NOMO-1 (cell line): ENCODE results near the gene DHRS2.

Experiments
- DNase-seq, 2 experiments: peaks; one replicate each; lab custom pipeline; 2025; ENCODE audit not compliant: unreplicated experiment in 2 of 2; lab: John Stamatoyannopoulos, UW

Gene DHRS2

DNA sequence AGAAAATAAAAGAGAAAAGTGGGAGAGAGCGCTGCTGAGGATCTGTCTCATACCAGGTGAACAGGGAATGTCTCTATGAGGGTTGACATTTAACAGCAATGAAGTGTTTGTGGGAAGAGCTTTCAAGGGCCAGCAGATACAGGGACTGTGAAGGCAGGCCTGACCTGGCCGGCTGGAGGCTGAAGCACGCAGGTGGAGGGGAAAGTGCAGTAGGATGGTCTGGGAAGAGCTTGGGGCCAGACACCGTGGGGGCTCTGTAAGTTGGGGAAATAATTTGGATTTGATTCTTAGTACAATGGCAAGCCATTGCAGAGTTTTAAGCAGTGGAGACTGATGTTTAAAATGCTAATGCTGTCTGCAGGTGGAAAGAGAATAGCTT lies 23.8 kb upstream of the DHRS2 start:
- no peak for DNase-seq

GRCh38 chr14:23612802-23613201 lies 23.4 kb upstream of the DHRS2 start:
- no peak for DNase-seq

GRCh38 chr14:23613242-23614070 lies 22.7 kb upstream of the DHRS2 start:
- DNase-seq: no peak

- no peak for DNase-seq
Observed at GRCh38 chr14:23614395-23614828, 21.8 kb upstream of the DHRS2 start.

DNA sequence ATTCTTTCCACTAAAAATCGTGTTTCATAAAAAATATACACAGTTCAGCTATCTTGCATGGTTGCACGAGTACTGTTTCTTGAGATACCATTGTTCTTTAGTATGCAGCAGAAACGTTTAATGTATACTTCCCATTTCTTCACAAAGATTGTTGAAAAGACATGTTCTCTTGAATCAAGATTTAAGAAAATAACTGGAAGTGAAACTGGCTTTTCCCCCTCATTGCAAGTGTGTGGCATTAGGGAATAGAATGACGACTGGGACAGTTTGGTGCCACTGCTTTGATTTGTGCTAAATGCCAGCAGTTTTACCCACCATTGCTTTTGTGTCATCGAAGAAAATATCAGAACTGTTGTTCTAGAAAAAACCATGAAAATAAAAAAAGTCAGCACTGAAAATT lies 20.3 kb upstream of the DHRS2 start:
- peak in 1 of 2 experiments; percentile 75 for DNase-seq

DNA sequence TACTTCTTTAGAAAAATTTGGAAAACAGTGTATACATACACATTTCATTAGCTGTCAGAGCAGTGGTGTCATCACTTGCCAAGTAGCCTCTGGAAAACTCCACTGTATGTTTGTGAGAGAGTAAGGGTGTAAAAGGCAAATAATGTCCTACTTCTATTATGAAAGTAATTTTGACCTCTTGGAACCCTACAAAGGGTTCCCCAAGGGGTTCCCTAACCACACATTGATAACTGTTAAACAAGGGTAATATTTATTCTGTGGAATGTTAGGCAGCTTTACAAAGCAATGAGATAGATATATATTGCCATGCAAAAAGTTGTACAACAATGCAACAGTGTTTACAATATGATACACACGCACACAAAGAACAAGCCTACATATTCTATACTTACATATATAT lies 18.6 kb upstream of the DHRS2 start:
- DNase-seq: no peak

GRCh38 chr14:23618415-23618988 lies 17.7 kb upstream of the DHRS2 start:
- DNase-seq: no peak

- DNase-seq: no peak
Observed at GRCh38 chr14:23620177-23620702, 15.9 kb upstream of the DHRS2 start.

DNA sequence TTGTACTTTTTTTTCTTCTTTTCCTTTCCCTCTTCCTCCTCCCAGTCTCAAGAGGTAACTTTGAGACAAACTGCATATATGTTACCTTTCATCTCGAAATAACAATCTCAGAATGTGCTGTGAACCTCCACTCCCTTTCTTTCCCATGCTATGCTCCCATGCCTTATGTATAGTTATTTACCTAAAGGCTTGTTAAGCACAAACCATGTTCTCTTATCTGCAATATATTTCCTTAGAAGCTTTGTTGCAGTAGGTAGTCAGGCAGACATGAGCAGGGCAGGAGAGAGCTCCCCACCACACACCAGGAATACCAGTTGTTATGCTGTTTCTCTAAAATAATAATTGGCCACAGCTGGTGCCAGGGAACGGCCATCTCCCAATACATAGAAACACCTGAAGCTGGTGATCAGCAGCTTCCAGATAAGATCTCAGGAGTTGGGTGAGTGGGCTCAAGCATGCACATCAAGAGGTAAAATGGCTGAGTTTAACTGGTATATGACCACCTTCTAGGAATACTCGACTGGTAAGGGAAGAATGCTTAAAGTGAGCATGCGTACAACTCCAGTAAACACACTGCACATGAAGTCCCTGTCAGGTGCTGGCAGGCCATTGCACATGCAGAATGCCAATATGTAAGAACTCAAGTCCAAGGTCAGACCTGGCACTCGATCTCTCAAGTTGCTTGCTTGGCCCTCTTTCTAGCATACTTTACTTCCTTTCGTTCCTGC lies 14.8 kb upstream of the DHRS2 start:
- DNase-seq: no peak

DNA sequence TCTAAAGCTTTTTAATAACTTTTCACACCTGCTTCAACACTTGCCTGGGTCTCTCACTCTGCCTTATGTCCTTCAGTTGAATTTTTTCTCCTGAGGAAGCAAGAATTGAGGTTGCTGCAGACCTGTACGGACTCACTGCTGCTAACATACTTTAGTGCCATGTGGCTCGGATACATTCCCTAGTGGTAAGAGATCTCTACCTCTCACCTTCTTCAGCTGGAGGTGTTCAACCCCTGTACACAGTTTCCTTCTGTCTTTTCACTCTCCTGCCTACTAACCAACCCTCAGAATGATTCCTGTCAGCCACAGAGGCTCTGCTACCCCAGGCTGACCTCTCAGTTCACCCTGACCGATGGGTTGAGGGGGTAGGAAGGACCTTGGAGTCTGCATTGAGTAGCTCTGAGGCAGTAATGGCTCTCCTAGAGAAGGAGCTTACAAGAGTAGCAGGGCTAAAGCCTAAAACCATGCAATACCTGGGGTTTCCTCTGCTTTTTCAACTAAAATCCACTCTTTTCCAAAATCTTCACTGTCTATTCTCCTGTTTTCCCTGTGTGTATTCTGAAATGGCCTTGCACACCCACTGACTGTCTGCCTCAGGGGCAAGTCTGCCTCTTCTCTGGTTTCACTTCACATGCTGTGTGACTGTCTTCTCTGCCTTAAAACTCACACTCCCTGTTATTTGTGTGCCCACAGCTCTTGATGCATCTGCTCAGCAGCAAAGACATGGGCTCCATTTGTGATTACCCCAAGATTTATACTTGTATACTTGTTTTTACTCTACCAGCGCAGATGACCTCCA lies 14.0 kb upstream of the DHRS2 start:
- no peak for DNase-seq

- DNase-seq: no peak
Observed at GRCh38 chr14:23622990-23623389, 13.2 kb upstream of the DHRS2 start.

GRCh38 chr14:23623962-23624361 lies 12.2 kb upstream of the DHRS2 start:
- no peak for DNase-seq

GRCh38 chr14:23624830-23625404 lies 11.2 kb upstream of the DHRS2 start:
- DNase-seq: no peak

DNA sequence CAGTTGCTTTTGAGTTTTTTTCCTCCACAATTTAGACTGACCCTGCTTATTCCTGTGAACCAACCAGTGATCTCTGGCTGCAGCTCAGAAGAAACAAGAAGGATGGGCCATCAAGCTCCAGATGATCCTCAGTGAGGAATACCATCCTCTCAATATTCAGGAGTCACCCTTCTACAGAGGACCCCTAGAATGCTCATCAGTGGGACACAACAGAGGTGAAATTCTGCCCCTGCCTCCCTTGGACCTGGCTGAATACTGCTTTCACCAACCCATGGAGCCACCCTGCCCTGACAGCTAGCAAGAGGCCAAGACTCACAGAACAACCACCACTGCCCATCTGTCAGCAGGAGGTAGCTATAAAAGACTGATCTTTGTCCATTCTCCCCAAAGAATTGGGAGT lies 9.2 kb upstream of the DHRS2 start:
- no peak for DNase-seq

DNA sequence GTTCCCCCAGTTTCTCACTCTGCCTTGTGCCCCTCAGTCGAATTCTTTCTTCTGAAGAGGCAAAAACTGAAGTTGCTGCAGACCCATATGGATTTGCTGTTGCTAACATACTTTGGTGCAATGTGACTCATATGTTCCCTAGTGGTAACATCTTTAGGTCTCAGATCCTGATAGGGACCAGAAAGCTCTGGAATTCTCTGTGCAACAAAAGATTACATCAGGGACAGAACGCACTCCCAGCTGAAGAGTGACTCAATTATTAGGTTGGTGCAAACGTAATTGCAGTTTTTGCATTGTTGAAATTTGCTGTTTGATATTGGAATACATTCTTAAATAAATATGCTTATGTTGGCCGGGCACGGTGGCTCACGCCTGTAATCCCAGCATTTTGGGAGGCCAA lies 8.2 kb upstream of the DHRS2 start:
- DNase-seq: no peak

DNA sequence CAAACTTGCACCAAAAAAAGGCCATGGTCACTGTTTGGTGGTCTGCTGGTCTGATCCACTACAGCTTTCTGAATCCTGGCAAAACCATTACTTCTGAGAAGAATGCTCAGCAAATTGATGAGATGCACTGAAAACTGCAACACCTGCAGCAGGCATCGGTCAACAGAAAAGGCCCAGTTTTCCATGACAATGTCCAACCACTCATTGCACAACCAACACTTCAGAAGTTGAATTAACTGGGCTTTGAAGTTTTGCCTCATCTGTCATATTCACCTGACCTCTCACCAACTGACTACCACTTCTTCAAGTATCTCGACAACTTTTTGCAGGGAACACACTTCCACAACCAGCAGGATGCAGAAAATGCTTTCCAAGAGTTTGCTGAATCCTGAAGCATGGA lies 7.0 kb upstream of the DHRS2 start:
- no peak for DNase-seq

GRCh38 chr14:23629832-23630396 lies 6.2 kb upstream of the DHRS2 start:
- no peak for DNase-seq

- DNase-seq: no peak
Observed at GRCh38 chr14:23630687-23631086, 5.5 kb upstream of the DHRS2 start.

DNA sequence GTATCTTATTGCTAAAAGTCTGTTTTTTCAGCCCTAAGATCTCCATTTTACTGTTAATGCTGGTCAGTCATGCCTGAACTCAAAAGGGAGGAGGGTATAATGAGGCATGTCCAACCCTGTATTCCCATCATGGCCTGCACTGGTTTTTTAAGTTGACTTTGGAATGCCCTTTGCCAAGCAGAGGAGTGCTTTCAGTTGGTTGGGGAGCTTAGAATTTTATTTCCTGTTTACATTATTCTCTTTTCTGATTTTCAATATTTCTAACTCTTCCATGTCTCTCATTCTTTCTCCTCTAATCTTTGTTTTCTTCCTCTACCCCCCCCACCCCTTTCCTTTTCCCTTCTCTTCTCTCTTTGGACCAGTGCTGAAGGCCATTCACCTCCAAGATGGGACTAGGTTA lies 4.9 kb upstream of the DHRS2 start:
- DNase-seq: no peak
